GM12875 (cell line): ENCODE results near the gene SMCHD1.
"Not testable (repeated sequence)": the region's sequence is repeated elsewhere in the genome, so short reads cannot be mapped to it uniquely, and the experiment has no call there.

Experiments
- H3K4me3 ChIP-seq: one replicate; pipeline ENCODE4 v1.5.1; 2011; ENCODE audit warnings: low read depth, low read length, control low read depth
- CTCF ChIP-seq: IDR thresholded peaks from 2 replicates; pipeline ENCODE4 v1.5.1; 2011; ENCODE audit warnings: low read depth, mild to moderate bottlenecking, control low read depth, inconsistent platforms, low read length, moderate library complexity, borderline replicate concordance; ENCODE audit not compliant: insufficient read depth

Gene SMCHD1

GRCh38 chr18:2845172-2845571, 189.6 kb downstream of the SMCHD1 start:
- H3K4me3 ChIP-seq, result no peak overlapping the region
- TF ChIP-seq CTCF, result no peak

- no peak for TF ChIP-seq CTCF
- H3K4me3 ChIP-seq, result peak within 1 kb of the TSS; percentile 63
These were observed 191.2 kb downstream of the SMCHD1 start, which contains the start of gene EMILIN2 for GRCh38 chr18:2846636-2847316. Gene EMILIN2, plus strand, starts transcription at chr18:2847006. Its CDS starts 183 bp downstream, at chr18:2847189.

GRCh38 chr18:2847317-2848246, 192.1 kb downstream of the SMCHD1 start:
- 0 out of 2 replicates have a peak, but pooled peaks have one; percentile 1 for TF ChIP-seq CTCF
- peak overlapping the region; percentile 63 for H3K4me3 ChIP-seq

- H3K4me3 ChIP-seq, result peak overlapping the region; percentile 33
- no peak for TF ChIP-seq CTCF
These were observed 193.0 kb downstream of the SMCHD1 start for GRCh38 chr18:2848247-2849246.

GRCh38 chr18:2850816-2851215, 195.3 kb downstream of the SMCHD1 start:
- no peak for TF ChIP-seq CTCF
- no peak overlapping the region for H3K4me3 ChIP-seq

GRCh38 chr18:2851771-2852170, 196.2 kb downstream of the SMCHD1 start:
- H3K4me3 ChIP-seq, result no peak overlapping the region
- no peak for TF ChIP-seq CTCF

GRCh38 chr18:2852460-2852859, 196.9 kb downstream of the SMCHD1 start:
- not testable (repeated sequence) for H3K4me3 ChIP-seq
